Adrenal gland (tissue), 5 donors: ENCODE results near the gene NPAS4.

Experiments
- POLR2A ChIP-seq, 2 donors: fragments of 450-650 bp; IDR thresholded peaks; one replicate each; pipeline ENCODE4 v1.6.1; 2017; ENCODE audit warnings: antibody characterized with exemption in 2 of 2, mild to moderate bottlenecking in 2 of 2, moderate library complexity in 1 of 2
- TF ChIP-seq, protein P1 (sequence below), 6 experiments: fragments of 450-650 bp in 4 of 6; fragments of 200-600 bp in 2 of 6; sonication (generic) in 1 of 6; IDR thresholded peaks; 1 replicate in 5 of 6; 2 replicates in 1 of 6; pipeline versions ENCODE4 v1.5.1 to v1.8.0; 2016 to 2021; ENCODE audit warnings: antibody characterized with exemption in 6 of 6, mild to moderate bottlenecking in 2 of 6, moderate library complexity in 1 of 6
- donor health status: DM: no; HTN: no; CAD: no.

DNA sequence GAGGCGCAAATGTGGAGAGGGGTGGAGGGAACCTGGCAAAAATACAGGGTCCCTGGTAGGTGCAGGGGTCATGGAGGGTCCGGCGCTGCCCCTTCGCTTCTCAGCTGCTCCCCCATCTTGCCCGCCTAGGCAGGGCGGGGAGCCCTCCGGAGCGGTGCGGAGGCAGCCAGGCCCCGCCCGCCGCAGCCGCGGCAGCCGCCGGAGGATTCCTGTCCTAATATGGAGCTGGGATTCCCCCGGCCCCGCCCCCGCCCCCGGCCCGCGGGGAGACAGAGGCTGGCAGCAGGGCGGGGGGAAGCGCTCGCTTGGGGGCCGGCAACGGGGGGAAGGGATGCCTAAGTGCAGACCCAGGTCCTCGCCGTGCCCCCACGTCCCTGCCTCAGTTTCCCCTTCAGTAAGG is 1.0 kb upstream of the NPAS4 start:
- TF ChIP-seq, protein P1, sequence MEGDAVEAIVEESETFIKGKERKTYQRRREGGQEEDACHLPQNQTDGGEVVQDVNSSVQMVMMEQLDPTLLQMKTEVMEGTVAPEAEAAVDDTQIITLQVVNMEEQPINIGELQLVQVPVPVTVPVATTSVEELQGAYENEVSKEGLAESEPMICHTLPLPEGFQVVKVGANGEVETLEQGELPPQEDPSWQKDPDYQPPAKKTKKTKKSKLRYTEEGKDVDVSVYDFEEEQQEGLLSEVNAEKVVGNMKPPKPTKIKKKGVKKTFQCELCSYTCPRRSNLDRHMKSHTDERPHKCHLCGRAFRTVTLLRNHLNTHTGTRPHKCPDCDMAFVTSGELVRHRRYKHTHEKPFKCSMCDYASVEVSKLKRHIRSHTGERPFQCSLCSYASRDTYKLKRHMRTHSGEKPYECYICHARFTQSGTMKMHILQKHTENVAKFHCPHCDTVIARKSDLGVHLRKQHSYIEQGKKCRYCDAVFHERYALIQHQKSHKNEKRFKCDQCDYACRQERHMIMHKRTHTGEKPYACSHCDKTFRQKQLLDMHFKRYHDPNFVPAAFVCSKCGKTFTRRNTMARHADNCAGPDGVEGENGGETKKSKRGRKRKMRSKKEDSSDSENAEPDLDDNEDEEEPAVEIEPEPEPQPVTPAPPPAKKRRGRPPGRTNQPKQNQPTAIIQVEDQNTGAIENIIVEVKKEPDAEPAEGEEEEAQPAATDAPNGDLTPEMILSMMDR (IDR thresholded peaks at IDR 0.05), result no peak
- no peak for TF ChIP-seq POLR2A (IDR thresholded peaks at IDR 0.05)
